Smooth muscle cell (in vitro differentiated cells): Measurements from ENCODE around the gene RNF144A. TPM values are rescaled to one million over a fixed set of nuclear protein-coding genes. Genes with fewer than 3 reads are reported as not detected.

Source experiments
- DNase-seq: peaks from one replicate; lab custom pipeline; 2025; ENCODE audit not compliant: unreplicated experiment; lab: John Stamatoyannopoulos, UW
- H2AFZ ChIP-seq: fragments of 200-600 bp; sonication (generic); 2 replicates; pipeline ENCODE4 v1.6.0; 2016; ENCODE audit warnings: antibody characterized with exemption, low read depth, mild to moderate bottlenecking
- H3F3A ChIP-seq: fragments of 200-600 bp; sonication (generic); 2 replicates; pipeline ENCODE4 v1.6.0; 2017; ENCODE audit warnings: antibody characterized with exemption, low read depth
- H3K27ac ChIP-seq: fragments of 200-600 bp; sonication (generic); 2 replicates; pipeline ENCODE4 v1.5.1; 2016; ENCODE audit warnings: low read depth, mild to moderate bottlenecking
- H3K27me3 ChIP-seq: fragments of 200-600 bp; sonication (generic); 2 replicates; pipeline ENCODE4 v1.6.1; 2016; ENCODE audit warnings: low read depth, mild to moderate bottlenecking
- H3K36me3 ChIP-seq: fragments of 200-600 bp; sonication (generic); 2 replicates; pipeline ENCODE4 v1.5.1; 2016; ENCODE audit warnings: low read depth
- H3K4me1 ChIP-seq: fragments of 200-600 bp; sonication (generic); 2 replicates; pipeline ENCODE4 v1.5.1; 2016; ENCODE audit warnings: low read depth
- H3K4me2 ChIP-seq: fragments of 200-600 bp; sonication (generic); 2 replicates; pipeline ENCODE4 v1.6.0; 2016; ENCODE audit warnings: mild to moderate bottlenecking
- H3K4me3 ChIP-seq: fragments of 200-600 bp; sonication (generic); 2 replicates; pipeline ENCODE4 v1.5.1; 2016; ENCODE audit warnings: mild to moderate bottlenecking
- H3K79me2 ChIP-seq: fragments of 200-600 bp; sonication (generic); 2 replicates; pipeline ENCODE4 v1.6.0; 2016; ENCODE audit warnings: low read depth, mild to moderate bottlenecking
- H3K9ac ChIP-seq: fragments of 200-600 bp; sonication (generic); 2 replicates; pipeline ENCODE4 v1.6.0; 2016; ENCODE audit warnings: low read depth
- H3K9me3 ChIP-seq: fragments of 200-600 bp; sonication (generic); replicated peaks from 2 replicates; pipeline ENCODE4 v1.5.1; 2016; ENCODE audit warnings: low read depth
- H4K20me1 ChIP-seq: fragments of 200-600 bp; sonication (generic); 2 replicates; pipeline ENCODE4 v1.6.0; 2016; ENCODE audit warnings: low read depth
- CTCF ChIP-seq: fragments of 200-600 bp; sonication (generic); IDR thresholded peaks from 2 replicates; pipeline ENCODE4 v1.5.1; 2017; ENCODE audit warnings: borderline replicate concordance, mild to moderate bottlenecking, antibody characterized with exemption; ENCODE audit not compliant: insufficient read depth, poor library complexity, severe bottlenecking
- WGBS: methylation state at CpG from one replicate; pipeline ENCODE4 v1.1.7; 2016; ENCODE audit warnings: low lambda C conversion rate; 5-methylcytosine and 5-hydroxymethylcytosine counted together
- polyA plus RNA-seq: library from polyadenylated mRNA; unstranded; fragments of >200 nt; fragmentation: Nextera tagmentation; extraction: Ambion mirVana; gene quantifications from 2 replicates; pipeline ENCODE4 v1.2.1, GENCODE V29; 2016
- total RNA-seq: library from RNA; depleted of rRNA; stranded (reverse); fragments of >200 nt; gene quantifications from 2 replicates; pipeline ENCODE4 v1.2.3, GENCODE V29; 2014

RNF144A gene
- total and polyA plus RNA-seq, 2 experiments from 2014 or later, result 10.0 to 23.3 TPM

- Histone ChIP-seq H3K27ac (no peak overlapping the region), H3F3A (no peaks in the 10 kb centered on the region), H3K4me1 (no peaks in the 10 kb centered on the region), H4K20me1 (no peaks in the 10 kb centered on the region), H3K4me3 (no peak overlapping the region), H3K36me3 (no peaks in the 10 kb centered on the region), H3K79me2 (no peaks in the 10 kb centered on the region), H3K27me3 (no peaks in the 10 kb centered on the region), H3K9ac (no peak overlapping the region), H3K4me2 (no peak overlapping the region), H3K9me3 (no peaks in the 10 kb centered on the region), H2AFZ (no peak overlapping the region)
- no peak for TF ChIP-seq CTCF
- no peak for DNase-seq
- WGBS, result 69% methylated on average over 2 of the region's 2 CpGs
Measured at GRCh38 chr2:6879011-6879410, 38.2 kb upstream of the RNF144A start.

- no peaks in the 10 kb centered on the region for H3K9me3 ChIP-seq
- H3K27ac ChIP-seq, result no peak overlapping the region
- no peaks in the 10 kb centered on the region for H3K27me3 ChIP-seq
- H3K4me1 ChIP-seq, result no peaks in the 10 kb centered on the region
- no peak overlapping the region for H3K4me3 ChIP-seq
- H3K36me3 ChIP-seq, result no peaks in the 10 kb centered on the region
- no peak overlapping the region for H3K9ac ChIP-seq
- TF ChIP-seq CTCF, result no peak
- H4K20me1 ChIP-seq, result no peaks in the 10 kb centered on the region
- peak overlapping the region; percentile 68 for H3K4me2 ChIP-seq
- no peak overlapping the region for H2AFZ ChIP-seq
- H3F3A ChIP-seq, result no peaks in the 10 kb centered on the region
- no peak for DNase-seq
- 16% methylated on average over 2 of the region's 2 CpGs for WGBS
- H3K79me2 ChIP-seq, result no peaks in the 10 kb centered on the region
Measured at GRCh38 chr2:6880200-6880733, 36.9 kb upstream of the RNF144A start.

- TF ChIP-seq CTCF, result no peak
Measured at GRCh38 chr2:6881046-6881445, 36.2 kb upstream of the RNF144A start.

GRCh38 chr2:6881516-6881915 is 35.7 kb upstream of the RNF144A start:
- no peak for DNase-seq
- no peak overlapping the region for H3K9ac ChIP-seq
- no peaks in the 10 kb centered on the region for H3K79me2 ChIP-seq
- H3K4me1 ChIP-seq, result no peaks in the 10 kb centered on the region
- H3K4me3 ChIP-seq, result no peak overlapping the region
- H3K27me3 ChIP-seq, result no peaks in the 10 kb centered on the region
- no peaks in the 10 kb centered on the region for H3F3A ChIP-seq
- H3K9me3 ChIP-seq, result no peaks in the 10 kb centered on the region
- no peak for TF ChIP-seq CTCF
- no peaks in the 10 kb centered on the region for H4K20me1 ChIP-seq
- no peaks in the 10 kb centered on the region for H3K36me3 ChIP-seq
- WGBS, result 77% methylated on average over 5 of the region's 5 CpGs
- H3K4me2 ChIP-seq, result no peak overlapping the region
- no peak overlapping the region for H3K27ac ChIP-seq
- no peak overlapping the region for H2AFZ ChIP-seq

More at GRCh38 chr2:6881046-6881445, 36.2 kb upstream of the RNF144A start:
- Histone ChIP-seq H3K4me1 (no peaks in the 10 kb centered on the region), H3K9ac (no peak overlapping the region), H3K4me2 (peak overlapping the region; percentile 68), H3K9me3 (no peaks in the 10 kb centered on the region), H4K20me1 (no peaks in the 10 kb centered on the region), H3K79me2 (no peaks in the 10 kb centered on the region), H3K27ac (no peak overlapping the region), H3K27me3 (no peaks in the 10 kb centered on the region), H3F3A (no peaks in the 10 kb centered on the region), H3K36me3 (no peaks in the 10 kb centered on the region), H3K4me3 (no peak overlapping the region), H2AFZ (no peak overlapping the region)
- no peak for DNase-seq
- WGBS, result 69% methylated on average over 1 of the region's 1 CpG
